ENCODE data around the gene LUZP1. TPM values are rescaled to one million over a fixed set of nuclear protein-coding genes. Genes with fewer than 3 reads are reported as not detected.

Gene LUZP1
- total and polyA plus RNA-seq, 4 donors = 2.6 to 9.3 (median 5.1) TPM

DNA sequence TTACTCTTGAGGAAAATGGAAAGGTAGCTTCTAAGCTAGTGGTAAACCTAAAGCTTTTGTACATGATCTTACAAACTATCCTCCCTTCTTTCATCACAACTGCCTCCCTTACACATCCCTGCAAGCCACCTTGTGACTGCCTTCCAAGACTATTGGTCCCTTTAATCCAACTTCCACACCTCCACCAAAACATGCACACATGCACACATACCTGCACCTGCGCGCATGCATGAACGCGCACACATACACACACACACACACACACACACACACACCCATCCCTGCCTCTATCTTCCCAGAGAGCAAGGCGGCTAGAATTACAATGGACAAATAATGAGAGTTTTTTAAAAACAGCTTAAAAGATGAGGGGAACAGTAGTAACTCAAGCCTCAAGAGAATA lies 58.3 kb downstream of the LUZP1 start (continued):
- TF ChIP-seq FOXA2 (IDR thresholded peaks at IDR 0.05) = no peak
- TF ChIP-seq TAF1 (conservative IDR thresholded peaks at IDR 0.05) = no peak
- no peak for TF ChIP-seq HNF4G (IDR thresholded peaks at IDR 0.05)

DNA sequence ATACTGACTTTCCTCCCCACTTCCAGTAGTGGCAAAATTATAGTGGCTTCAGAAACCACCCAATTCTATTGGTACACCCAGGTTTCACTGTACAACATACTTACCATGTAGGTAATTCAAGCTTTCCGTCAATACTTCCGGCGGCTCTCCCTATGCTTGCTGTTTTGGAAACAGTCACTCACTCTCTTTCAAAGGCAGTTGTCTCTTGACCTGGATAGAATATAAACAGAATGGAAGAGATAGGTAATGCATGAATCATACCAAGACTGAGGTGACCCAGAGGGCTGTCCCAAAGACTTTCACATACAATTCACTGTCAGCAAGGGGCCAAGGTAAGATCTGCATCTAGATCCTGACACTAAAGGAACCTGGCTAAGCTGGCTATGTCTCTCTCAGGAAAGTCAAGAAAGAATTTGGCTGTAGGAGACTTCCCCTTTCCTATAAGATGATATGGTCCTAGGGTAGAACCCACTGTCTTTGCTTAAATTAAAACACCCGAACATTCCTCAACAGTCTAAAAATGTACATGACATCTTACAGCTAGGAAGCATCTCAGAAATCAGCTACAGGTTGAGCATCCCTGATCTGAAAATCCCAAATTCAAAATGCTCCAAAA lies 59.6 kb downstream of the LUZP1 start:
- H3K36me3 ChIP-seq (ENCODE audit: control insufficient read depth in 4 of 4, insufficient read depth in 3 of 4, low read depth in 1 of 4, low read length in 3 of 4) = no peaks in the 10 kb centered on the region
- no peaks in the 10 kb centered on the region for H3K27me3 ChIP-seq (ENCODE audit: control insufficient read depth in 4 of 4, insufficient read depth in 4 of 4, low read length in 3 of 4)
- no peak overlapping the region for H3K9ac ChIP-seq (ENCODE audit: low read depth in 1 of 2, low read length in 2 of 2)
- no peak overlapping the region for H3K27ac ChIP-seq (ENCODE audit: low read depth in 1 of 2, low read length in 2 of 2)
- no peak for DNase-seq (ENCODE audit: low spot score)
- no peaks in the 10 kb centered on the region for H3K4me1 ChIP-seq (ENCODE audit: control insufficient read depth in 4 of 4, insufficient read depth in 4 of 4, low read length in 3 of 4)
- H3K4me3 ChIP-seq (ENCODE audit: low read depth in 1 of 3, low read length in 3 of 3) = no peak overlapping the region
- TF ChIP-seq, protein P1, sequence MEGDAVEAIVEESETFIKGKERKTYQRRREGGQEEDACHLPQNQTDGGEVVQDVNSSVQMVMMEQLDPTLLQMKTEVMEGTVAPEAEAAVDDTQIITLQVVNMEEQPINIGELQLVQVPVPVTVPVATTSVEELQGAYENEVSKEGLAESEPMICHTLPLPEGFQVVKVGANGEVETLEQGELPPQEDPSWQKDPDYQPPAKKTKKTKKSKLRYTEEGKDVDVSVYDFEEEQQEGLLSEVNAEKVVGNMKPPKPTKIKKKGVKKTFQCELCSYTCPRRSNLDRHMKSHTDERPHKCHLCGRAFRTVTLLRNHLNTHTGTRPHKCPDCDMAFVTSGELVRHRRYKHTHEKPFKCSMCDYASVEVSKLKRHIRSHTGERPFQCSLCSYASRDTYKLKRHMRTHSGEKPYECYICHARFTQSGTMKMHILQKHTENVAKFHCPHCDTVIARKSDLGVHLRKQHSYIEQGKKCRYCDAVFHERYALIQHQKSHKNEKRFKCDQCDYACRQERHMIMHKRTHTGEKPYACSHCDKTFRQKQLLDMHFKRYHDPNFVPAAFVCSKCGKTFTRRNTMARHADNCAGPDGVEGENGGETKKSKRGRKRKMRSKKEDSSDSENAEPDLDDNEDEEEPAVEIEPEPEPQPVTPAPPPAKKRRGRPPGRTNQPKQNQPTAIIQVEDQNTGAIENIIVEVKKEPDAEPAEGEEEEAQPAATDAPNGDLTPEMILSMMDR (IDR thresholded peaks at IDR 0.05; ENCODE audit: low read depth, low read length, missing input control) = no peak
- TF ChIP-seq, protein P2, sequence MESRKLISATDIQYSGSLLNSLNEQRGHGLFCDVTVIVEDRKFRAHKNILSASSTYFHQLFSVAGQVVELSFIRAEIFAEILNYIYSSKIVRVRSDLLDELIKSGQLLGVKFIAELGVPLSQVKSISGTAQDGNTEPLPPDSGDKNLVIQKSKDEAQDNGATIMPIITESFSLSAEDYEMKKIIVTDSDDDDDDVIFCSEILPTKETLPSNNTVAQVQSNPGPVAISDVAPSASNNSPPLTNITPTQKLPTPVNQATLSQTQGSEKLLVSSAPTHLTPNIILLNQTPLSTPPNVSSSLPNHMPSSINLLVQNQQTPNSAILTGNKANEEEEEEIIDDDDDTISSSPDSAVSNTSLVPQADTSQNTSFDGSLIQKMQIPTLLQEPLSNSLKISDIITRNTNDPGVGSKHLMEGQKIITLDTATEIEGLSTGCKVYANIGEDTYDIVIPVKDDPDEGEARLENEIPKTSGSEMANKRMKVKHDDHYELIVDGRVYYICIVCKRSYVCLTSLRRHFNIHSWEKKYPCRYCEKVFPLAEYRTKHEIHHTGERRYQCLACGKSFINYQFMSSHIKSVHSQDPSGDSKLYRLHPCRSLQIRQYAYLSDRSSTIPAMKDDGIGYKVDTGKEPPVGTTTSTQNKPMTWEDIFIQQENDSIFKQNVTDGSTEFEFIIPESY (IDR thresholded peaks at IDR 0.05) = no peak
- no peak for TF ChIP-seq TAF1 (conservative IDR thresholded peaks at IDR 0.05)
- TF ChIP-seq EGR1 (IDR thresholded peaks at IDR 0.05; ENCODE audit: low read depth in 2 of 2) = no peak
- TF ChIP-seq RXRA (IDR thresholded peaks at IDR 0.05) = no peak
- no peak for TF ChIP-seq JUND (IDR thresholded peaks at IDR 0.05)
- TF ChIP-seq NR2F2 (IDR thresholded peaks at IDR 0.05) = no peak
- no peak for TF ChIP-seq FOXA1 (IDR thresholded peaks at IDR 0.05)
- TF ChIP-seq, protein P3, sequence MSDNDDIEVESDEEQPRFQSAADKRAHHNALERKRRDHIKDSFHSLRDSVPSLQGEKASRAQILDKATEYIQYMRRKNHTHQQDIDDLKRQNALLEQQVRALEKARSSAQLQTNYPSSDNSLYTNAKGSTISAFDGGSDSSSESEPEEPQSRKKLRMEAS (IDR thresholded peaks at IDR 0.05) = no peak
- TF ChIP-seq RAD21 (IDR thresholded peaks at IDR 0.05) = no peak
- 85% methylated on average over 4 of the region's 4 CpGs for WGBS
- no peaks in the 10 kb centered on the region for H3K9me3 ChIP-seq (ENCODE audit: control insufficient read depth in 4 of 4, low read length in 3 of 4)

DNA sequence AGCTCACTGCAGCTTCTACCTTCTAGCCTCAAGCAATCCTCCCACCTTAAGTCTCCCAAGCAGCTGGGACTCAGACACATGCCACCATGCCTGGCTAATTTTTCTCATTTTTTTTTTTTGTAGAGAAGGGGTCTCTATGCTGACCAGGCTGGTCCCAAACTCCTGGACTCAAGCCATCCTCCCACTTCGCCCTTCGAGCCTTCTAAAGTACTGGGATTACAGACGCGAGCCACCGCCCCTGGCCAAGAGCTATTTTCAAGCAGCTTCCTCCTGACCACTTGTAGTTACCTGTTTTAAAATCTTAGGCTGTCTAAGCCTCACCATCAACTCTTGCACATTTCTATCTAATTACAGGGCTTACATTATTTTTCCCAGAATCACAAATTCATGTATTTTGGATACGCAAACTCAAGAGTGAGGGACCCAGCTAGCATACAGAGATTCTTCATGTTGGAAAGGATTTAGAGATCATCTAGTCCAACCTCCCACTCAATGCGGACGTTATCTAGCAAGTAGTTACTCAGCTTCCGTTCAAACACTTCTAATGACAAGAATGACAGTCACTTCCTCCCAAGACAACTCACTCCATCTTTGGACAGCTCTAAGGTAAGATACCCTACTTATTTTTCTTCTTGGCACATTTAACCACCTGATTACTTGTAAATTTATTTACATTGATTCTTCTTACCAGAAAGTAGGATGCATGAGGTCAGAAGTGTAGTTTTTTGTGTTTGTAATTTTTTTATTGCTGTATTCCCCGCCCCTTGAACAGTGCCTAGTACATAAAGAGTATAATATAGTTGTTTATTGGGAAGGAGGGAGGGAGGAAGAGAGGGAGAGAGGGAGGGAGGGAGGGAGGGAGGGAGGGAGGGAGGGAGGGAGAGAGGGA lies 65.4 kb downstream of the LUZP1 start:
- no peak for DNase-seq (ENCODE audit: low spot score)
- H3K4me1 ChIP-seq (ENCODE audit: control insufficient read depth in 4 of 4, insufficient read depth in 4 of 4, low read length in 3 of 4) = peaks cover 0 to 9% (median 5%) of the 10 kb centered on the region in 4 donors
- no peaks in the 10 kb centered on the region for H3K27me3 ChIP-seq (ENCODE audit: control insufficient read depth in 4 of 4, insufficient read depth in 4 of 4, low read length in 3 of 4)
- no peak overlapping the region for H3K4me3 ChIP-seq (ENCODE audit: low read depth in 1 of 3, low read length in 3 of 3)
- H3K36me3 ChIP-seq (ENCODE audit: control insufficient read depth in 4 of 4, insufficient read depth in 3 of 4, low read depth in 1 of 4, low read length in 3 of 4) = no peaks in the 10 kb centered on the region
- TF ChIP-seq YY1 (IDR thresholded peaks at IDR 0.05) (no peak), RXRA (IDR thresholded peaks at IDR 0.05) (no peak), EGR1 (IDR thresholded peaks at IDR 0.05; ENCODE audit: low read depth in 2 of 2) (no peak), GABPA (IDR thresholded peaks at IDR 0.05 in 1 of 2, conservative IDR thresholded peaks at IDR 0.05 in 1 of 2) (no peak), JUND (IDR thresholded peaks at IDR 0.05) (no peak), FOXA1 (IDR thresholded peaks at IDR 0.05) (no peak), TAF1 (conservative IDR thresholded peaks at IDR 0.05) (no peak), HNF4G (IDR thresholded peaks at IDR 0.05) (no peak)
- TF ChIP-seq, protein P1 (IDR thresholded peaks at IDR 0.05; ENCODE audit: low read depth, low read length, missing input control) = no peak
- TF ChIP-seq, protein P2 (IDR thresholded peaks at IDR 0.05) = no peak
- TF ChIP-seq, protein P4, sequence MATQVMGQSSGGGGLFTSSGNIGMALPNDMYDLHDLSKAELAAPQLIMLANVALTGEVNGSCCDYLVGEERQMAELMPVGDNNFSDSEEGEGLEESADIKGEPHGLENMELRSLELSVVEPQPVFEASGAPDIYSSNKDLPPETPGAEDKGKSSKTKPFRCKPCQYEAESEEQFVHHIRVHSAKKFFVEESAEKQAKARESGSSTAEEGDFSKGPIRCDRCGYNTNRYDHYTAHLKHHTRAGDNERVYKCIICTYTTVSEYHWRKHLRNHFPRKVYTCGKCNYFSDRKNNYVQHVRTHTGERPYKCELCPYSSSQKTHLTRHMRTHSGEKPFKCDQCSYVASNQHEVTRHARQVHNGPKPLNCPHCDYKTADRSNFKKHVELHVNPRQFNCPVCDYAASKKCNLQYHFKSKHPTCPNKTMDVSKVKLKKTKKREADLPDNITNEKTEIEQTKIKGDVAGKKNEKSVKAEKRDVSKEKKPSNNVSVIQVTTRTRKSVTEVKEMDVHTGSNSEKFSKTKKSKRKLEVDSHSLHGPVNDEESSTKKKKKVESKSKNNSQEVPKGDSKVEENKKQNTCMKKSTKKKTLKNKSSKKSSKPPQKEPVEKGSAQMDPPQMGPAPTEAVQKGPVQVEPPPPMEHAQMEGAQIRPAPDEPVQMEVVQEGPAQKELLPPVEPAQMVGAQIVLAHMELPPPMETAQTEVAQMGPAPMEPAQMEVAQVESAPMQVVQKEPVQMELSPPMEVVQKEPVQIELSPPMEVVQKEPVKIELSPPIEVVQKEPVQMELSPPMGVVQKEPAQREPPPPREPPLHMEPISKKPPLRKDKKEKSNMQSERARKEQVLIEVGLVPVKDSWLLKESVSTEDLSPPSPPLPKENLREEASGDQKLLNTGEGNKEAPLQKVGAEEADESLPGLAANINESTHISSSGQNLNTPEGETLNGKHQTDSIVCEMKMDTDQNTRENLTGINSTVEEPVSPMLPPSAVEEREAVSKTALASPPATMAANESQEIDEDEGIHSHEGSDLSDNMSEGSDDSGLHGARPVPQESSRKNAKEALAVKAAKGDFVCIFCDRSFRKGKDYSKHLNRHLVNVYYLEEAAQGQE (IDR thresholded peaks at IDR 0.05) = no peak
- no peaks in the 10 kb centered on the region for H3K9me3 ChIP-seq (ENCODE audit: control insufficient read depth in 4 of 4, low read length in 3 of 4)
- H3K9ac ChIP-seq (ENCODE audit: low read depth in 1 of 2, low read length in 2 of 2) = no peak overlapping the region
- WGBS = 80% methylated on average over 10 of the region's 10 CpGs
- peak overlapping the region; percentile 28 to 42 for H3K27ac ChIP-seq (ENCODE audit: low read depth in 1 of 2, low read length in 2 of 2)

Measured in liver (tissue), 9 donors.